NCI-H226 (cell line): Measurements from ENCODE around the gene KRTAP5-4.
"Not testable (repeated sequence)": the region's sequence is repeated elsewhere in the genome, so short reads cannot be mapped to it uniquely, and the experiment has no call there.

ENCODE experiments used
- DNase-seq: peaks from one replicate; pipeline ENCODE4 v3.0.0-alpha.2; 2015

The KRTAP5-4 gene

GRCh38 chr11:1598406-1598805 lies 23.5 kb downstream of the KRTAP5-4 start:
- DNase-seq: not testable (repeated sequence)

GRCh38 chr11:1597994-1598380 lies 24.0 kb downstream of the KRTAP5-4 start, which contains the start of gene KRTAP5-2:
TSS of gene KRTAP5-2 (minus strand) at chr11:1598294. CDS start at chr11:1598250, 44 bp downstream.
- DNase-seq: no peak

DNA sequence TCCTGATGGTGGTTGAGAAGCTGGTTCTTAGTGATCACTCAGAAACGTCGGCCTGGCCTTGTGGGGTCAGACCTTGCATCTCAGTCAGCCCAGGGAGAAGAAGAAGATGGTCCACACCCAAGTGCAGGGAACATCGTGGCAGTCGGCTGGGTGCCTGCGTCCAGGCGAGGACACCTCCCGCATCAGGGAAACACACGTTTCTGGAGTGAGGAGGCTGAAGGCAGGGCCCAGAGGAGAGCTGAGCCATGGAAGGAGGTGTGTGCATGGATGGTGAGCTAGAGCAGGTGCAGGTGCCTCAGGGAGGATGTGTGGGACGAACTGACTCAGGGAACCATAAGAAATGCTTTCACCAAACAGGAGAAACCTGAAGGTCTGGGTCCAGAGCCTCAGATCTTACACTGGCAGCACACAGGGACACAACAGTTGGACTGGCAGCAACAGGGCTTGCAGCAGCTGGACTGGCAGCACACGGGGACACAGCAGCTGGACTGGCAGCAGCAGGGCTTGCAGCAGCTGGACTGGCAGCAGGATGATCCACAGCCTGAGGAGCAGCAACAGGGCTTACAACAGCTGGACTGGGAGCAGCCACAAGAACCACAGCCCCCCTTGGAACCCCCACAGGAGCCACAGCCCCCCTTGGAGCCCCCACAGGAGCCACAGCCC lies 24.5 kb downstream of the KRTAP5-4 start:
- no peak for DNase-seq

DNA sequence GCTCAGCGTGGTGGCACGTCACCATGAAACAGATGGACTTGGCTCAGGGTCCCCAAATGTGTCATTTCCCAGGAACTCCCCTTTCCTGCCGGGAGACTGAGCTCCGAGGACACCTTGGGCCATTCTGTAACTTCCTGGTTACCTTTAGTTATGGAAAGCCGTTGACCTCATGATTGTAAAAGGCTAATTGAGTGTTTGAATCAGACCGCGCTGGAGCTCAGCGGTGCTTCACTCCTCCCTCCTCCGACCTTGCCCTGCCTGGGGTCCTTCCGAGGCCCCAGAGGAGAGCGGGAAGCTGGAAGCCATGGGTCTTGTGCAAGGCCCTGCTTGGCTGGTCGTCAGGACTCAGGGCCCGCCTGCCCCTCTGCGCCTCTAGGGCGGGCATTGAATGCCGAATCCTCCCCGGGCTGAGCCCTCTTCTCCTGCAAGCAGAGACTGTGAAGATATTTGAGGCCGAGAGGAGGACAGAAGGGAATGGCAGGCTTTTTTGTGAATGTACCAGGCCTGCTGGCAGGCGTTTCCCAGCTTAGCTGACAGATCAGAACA lies 25.3 kb downstream of the KRTAP5-4 start:
- not testable (repeated sequence) for DNase-seq

GRCh38 chr11:1595994-1596575 lies 25.9 kb downstream of the KRTAP5-4 start:
- DNase-seq: not testable (repeated sequence)

- DNase-seq: no peak
These were observed 29.3 kb downstream of the KRTAP5-4 start for GRCh38 chr11:1592628-1593027.

DNA sequence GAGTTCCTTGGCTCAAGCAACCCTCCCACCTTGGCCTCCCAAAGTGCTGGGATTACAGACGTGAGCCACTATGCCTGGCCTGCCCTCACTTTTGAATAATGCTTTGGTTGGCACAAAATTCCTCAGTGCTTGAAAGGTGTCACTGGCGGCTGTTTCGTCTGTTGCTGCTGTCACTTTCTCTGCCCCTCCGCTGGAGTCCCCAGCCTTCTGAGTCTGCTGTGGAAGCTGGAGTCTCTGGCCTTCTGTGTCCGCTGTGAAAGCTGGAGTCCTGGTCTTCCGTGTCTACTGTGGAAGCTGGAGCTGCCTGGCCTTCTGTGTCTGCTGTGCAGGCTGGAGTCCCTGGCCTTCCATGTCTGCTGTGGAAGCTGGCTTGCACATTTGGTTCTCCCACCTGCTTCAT lies 31.9 kb downstream of the KRTAP5-4 start:
- DNase-seq: no peak

GRCh38 chr11:1589191-1589963 lies 32.6 kb downstream of the KRTAP5-4 start:
- DNase-seq: not testable (repeated sequence)

DNA sequence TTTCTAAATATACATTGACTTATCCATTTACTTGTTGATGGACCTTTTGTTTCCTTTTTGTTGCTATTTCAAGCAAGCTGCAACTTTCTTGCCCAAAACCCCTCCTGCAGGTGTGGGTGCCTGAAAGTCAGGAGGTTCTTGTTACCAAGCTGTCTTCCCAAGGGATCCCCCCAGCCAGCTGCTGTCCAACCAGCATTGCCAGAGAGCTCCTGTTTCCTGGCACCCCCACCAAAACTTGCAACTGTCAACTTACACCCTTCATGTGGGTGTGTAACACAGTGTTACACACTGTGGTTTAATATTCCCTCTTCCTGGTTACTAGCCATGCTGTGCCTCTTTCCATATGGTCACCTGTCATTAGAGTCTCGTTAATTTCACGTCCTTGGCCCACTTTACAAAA lies 35.2 kb downstream of the KRTAP5-4 start:
- no peak for DNase-seq

GRCh38 chr11:1584661-1585370 lies 37.1 kb downstream of the KRTAP5-4 start, which contains the start of gene KRTAP5-1:
TSS of gene KRTAP5-1 (minus strand) at chr11:1585283. CDS start at chr11:1585249, 34 bp downstream.
- not testable (repeated sequence) for DNase-seq

DNA sequence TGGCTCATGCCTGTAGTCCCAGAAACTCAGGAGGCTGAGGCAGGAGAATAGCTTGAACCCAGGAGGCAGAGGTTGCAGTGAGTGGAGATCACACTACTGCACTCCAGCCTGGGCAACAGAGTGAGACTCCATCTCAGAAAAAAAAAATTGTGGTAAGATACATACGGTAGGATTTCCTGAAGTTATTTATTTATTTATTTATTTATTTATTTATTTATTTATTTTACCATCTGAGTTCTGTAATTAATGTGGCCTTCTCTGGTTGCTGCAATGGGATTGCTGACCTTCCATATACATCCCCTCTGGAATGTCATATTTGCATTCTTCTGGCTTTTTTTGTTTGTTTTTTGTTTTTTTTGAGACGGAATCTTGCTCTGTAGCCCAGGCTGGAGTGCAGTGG lies 39.0 kb downstream of the KRTAP5-4 start:
- DNase-seq: not testable (repeated sequence)

GRCh38 chr11:1581976-1582375 lies 40.0 kb downstream of the KRTAP5-4 start:
- no peak for DNase-seq

DNA sequence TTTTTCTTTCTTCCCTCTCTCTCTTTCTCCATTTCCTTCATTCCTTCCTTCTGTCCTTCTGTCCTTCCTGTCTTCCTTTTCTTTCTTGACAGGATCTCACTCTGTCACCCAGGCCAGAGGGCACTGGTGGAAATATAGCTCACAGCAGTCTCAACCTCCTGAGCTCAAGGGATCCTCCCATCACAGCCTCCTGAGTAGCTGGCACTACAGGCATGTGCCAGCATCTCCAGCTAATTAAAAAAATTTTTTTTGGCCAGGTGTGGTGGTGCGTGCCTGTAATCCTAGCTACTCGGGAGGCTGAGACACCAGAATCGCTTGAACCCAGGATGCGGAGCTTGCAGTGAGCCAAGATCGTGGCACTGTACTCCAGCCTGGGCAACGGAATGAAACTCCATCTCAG lies 45.1 kb downstream of the KRTAP5-4 start:
- DNase-seq: no peak

DNA sequence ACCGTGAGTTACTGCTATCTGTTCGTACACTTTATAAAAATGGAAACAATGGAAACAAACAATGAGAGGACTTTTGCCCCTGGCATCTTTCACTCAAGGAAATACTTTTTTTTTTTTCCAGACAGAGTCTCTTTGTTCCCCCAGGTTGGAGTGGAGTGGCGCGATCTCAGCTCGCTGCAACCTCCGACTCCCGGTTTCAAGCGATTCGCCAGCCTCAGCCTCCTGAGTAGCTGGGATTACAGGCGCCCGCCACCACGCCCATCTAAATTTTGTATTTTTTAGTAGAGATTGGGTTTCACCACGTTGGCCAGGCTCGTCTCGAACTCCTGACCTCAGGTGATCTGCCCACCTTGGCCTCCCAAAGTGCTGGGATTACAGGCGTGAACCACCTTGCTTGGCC lies 46.2 kb downstream of the KRTAP5-4 start:
- DNase-seq: not testable (repeated sequence)

DNA sequence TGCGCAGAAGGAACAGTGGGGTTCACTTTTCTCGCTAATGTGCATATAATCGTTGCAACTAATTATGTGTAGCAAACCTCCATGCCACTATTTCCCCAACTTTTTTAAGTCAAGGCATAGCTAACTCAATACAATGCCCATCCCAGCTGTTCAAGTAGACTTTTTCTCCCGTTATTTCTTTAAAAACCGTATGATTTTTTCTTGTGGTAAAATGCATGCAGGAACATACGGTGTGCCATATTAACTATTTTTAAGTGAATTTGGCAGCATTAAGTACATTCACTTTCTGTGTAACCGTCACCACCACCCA lies 47.0 kb downstream of the KRTAP5-4 start:
- no peak for DNase-seq

- peak; percentile 30 for DNase-seq
These were observed 47.6 kb downstream of the KRTAP5-4 start for GRCh38 chr11:1574238-1574932.

GRCh38 chr11:1573903-1574237 lies 48.1 kb downstream of the KRTAP5-4 start:
- DNase-seq: no peak

DNA sequence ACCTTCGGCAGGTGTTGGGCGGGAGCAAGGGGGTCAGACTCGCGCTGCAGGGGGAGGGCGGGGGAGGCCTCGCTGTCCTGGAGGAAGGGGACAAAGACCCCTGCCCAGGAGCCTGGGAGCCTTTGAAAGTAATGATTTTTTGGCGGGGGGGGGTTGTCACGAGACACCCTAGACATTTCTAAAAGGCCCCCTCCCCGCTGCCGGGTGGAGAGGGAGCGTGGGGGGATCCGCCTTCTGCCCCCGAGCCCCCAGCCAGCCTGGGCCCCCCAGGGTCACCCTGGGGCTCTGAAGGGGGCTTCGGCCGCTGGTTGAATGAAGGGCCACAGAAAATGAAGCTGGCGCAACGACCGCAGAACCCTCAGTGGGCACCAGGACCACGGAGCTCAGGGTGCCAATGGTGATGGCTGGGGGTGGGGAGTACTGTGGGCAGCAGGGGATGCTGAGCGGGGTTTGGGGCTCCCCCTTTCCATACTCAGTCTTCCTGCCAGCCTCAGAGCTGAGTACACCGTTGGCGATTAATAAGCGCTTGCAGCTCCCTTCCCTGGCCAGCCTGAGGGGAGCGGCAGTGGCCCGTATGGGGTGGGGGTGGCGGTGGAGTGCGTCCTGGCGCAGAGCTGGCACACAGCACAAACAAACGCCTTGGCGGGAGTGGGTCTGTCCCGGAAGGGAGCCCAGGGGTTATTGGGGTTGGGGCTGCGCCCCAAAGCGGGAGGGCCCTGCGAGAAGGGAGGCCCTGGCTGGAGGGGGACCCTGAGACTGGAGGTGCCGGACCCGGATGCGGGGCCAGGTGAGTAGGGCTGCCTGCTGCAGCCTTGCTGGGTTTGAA lies 48.6 kb downstream of the KRTAP5-4 start:
- no peak for DNase-seq

GRCh38 chr11:1572197-1573076 lies 49.5 kb downstream of the KRTAP5-4 start, which contains the start of gene DUSP8:
TSS of gene DUSP8 (minus strand) at chr11:1572271. CDS start at chr11:1565826, 6,445 bp downstream.
- peak; percentile 67 for DNase-seq

GRCh38 chr11:1571760-1572196 lies 50.2 kb downstream of the KRTAP5-4 start:
- DNase-seq: no peak
